Cortex of kidney (tissue), 1 donor: ENCODE results near the gene MAMLD1.

Experiments used
- DNase-seq: peaks from one replicate; lab custom pipeline; 2025; lab: John Stamatoyannopoulos, UW

The MAMLD1 gene

DNA sequence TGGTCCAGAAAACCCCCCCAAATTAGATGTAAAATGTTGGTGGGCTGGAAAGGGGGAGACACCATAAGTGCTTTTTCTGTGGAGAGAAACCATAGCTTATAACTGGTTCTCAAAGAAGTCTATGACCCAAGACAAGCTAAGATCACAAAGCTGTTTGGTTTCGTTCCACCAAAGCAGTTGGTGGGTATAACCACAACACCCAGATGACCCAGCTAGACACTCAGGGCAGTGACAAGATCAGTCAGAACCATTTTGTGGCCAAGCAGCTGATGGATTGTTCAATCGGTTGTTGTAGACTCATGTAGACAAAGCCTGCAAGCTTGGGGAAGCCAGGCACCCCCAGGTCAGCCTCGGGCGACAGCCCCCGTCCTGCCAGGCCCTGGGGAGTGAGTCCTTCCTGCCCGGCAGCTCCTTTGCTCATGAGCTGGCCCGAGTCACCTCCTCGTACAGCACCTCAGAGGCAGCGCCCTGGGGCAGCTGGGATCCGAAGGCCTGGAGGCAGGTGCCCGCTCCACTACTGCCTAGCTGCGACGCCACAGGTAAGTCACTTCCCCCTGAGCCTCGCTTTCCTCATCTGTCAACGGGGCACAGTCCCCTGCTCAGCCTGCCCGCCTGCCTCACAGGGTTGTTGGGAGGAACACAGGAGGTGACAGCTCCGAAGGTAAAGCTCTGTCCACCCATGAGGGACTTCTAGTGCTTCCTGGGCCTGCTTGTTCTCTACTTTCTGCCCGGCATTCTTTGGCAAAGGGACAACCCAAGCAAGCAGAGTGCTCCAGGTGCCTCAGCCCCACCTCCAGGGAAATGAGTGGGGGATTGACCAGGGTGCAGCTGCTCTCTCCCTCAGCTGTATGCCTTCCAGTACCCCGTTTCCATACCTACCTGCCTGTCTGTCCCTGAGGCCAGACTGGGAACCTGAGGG is 140.1 kb downstream of the MAMLD1 start:
- no peak for DNase-seq

DNA sequence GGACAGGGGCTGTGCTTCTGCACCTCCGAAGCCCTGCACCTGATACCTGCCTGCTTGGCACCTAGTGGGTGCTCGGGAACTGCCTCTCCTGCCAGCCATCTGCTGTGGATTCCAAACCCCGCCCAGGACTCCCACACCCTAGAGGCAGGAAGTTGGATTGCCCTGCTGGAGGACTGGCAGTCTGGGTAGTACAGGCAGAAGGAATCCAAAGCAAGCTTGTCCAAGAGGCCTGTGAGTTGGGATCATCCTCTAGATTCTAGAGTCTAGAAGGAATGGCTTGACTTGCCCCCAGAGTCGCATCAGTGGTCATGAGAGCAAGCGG is 140.7 kb downstream of the MAMLD1 start:
- DNase-seq = no peak

DNA sequence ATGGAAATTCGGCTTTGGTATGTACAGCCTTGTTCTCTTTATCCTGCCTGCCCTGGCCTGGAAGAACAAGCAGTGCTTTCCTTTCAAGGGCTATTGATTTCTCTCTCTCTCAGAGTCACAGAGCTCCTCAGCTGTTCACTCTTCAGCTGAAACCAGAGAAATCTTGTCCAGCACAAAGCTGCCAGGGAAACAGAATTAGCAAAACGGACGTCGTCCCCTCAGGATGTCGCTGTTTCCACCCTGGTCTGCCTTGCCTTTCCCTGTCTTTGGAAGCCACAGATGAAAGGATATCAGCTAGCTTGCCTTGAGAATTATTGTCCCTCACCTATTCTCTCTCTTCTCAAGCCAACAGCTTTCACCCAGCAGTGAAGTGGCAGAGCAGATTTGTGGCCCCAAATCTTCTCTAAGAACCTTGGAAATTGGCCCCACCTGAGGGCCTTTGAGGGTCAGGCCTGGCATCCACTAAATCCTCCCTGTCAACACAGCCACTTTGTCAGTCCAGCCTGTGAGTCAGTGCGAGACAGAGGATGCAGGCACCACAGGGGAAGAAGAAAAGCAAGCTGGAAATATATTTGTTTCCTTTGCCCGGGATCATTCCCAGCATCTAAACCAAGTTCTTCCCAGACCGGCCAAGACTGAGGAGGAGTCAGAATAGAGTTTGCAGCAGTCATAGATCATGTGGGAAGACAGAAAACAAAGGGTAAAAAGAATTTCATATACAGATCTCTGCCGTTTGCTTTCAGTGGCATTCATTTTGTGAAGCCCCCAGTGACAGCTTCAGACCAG is 141.5 kb downstream of the MAMLD1 start:
- no peak for DNase-seq

- no peak for DNase-seq
Measured at GRCh38 chrX:150506020-150506419, 142.9 kb downstream of the MAMLD1 start.

- DNase-seq = no peak
Measured at GRCh38 chrX:150506486-150506885, 143.4 kb downstream of the MAMLD1 start.

DNA sequence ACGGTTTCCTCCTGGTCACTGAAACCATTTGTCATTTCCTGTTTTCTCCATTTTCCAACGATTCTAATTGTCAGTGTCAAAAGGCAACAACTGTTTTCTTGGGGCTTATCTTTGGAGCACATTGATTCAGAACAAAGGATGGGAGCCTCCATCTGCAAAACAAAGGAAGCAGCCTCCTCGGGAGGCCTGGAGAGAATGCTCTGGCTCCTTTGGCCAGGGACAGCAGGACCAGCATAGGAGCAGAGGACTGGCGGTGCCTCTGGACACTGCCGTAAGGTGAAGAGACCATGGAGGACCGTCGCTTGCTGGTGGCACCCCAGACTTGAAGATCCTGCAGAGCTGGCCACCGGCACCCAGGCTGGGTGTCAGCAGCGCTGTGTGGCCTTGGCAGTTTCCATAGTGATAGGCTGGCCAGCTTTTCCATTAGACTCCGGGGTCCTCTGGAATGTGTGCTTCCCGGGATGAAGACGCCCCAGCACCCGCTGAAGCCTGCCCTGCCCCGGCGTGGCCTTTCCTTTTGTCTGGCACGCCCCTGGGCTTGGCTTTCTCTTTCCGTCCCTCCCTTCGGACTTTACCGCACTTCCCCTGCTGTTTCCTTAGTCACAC is 144.2 kb downstream of the MAMLD1 start:
- DNase-seq = no peak

DNA sequence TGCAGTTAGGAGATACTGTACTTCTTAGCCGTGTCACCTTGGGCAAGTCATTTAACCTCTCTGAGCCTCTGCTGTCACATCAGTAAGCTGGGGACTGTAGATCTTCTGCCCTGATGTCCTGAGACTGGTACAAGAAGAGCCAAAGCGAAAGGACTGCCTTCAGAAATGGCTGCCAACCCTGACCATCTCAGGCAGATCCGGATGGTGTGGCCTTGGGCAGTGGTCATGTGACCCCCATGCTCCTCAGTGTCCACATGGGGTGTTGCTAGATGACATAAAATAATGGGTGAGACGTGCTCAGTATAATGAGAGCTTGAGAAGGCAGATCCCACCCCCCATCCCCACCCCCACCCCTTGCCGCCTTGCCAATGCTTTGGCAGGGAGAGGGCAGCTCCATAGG is 144.9 kb downstream of the MAMLD1 start:
- DNase-seq = no peak

- no peak for DNase-seq
Measured at GRCh38 chrX:150508451-150509367, 145.6 kb downstream of the MAMLD1 start.

- DNase-seq = no peak
Measured at GRCh38 chrX:150509703-150510102, 146.6 kb downstream of the MAMLD1 start.

DNA sequence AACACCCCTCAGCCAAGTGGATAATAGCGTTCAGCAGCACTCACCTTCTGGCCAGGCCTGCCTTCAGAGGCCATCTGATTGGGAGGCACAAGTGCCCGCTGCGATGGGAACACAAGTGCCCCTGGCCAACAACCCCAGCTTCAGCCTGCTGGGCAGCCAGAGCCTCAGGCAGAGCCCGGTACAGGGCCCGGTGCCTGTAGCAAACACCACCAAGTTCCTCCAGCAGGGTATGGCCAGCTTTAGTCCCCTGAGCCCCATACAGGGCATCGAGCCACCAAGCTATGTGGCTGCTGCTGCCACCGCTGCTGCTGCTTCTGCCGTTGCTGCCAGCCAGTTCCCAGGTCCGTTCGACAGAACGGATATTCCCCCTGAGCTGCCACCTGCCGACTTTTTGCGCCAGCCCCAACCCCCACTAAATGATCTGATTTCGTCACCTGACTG is 149.4 kb downstream of the MAMLD1 start:
- no peak for DNase-seq

DNA sequence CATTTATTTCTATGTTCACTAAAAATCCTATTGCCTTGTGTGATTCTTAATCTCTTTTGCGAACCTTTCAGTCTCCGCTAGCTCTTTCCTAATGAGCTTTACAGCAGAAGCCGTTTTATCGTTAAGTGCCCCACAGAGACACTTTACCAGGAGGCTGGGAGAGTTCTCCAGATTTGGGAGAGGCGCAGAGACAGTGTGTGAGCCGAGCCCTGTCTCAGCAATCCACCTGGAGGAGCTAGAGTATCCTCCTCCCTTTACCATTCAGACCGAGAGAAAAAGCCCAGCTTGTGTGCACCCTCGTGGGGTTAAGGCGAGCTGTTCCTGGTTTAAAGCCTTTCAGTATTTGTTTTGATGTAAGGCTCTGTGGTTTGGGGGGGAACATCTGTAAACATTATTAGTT is 150.4 kb downstream of the MAMLD1 start:
- no peak for DNase-seq

DNA sequence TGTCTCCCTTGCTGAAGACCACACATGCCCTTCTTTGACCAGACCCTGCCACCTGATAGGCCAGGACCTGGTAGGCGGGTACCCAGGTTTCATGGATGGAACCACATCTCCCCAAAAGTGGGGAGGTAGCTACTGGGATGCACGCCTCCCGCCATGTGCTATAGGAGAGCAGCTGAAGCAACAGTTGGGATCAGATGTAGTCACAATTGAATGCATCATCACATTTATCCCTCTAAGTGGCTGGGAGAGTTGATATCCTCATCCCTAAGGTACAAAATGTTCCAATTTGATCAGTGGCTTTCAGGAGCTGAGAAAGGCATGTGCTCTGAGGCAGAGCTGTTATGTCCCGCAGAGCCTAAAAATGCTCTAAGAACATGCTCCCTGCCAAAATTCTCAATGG is 151.3 kb downstream of the MAMLD1 start:
- no peak for DNase-seq

GRCh38 chrX:150515801-150516200 is 152.7 kb downstream of the MAMLD1 start:
- DNase-seq = no peak

- no peak for DNase-seq
Measured at GRCh38 chrX:150517303-150517910, 154.3 kb downstream of the MAMLD1 start.

DNA sequence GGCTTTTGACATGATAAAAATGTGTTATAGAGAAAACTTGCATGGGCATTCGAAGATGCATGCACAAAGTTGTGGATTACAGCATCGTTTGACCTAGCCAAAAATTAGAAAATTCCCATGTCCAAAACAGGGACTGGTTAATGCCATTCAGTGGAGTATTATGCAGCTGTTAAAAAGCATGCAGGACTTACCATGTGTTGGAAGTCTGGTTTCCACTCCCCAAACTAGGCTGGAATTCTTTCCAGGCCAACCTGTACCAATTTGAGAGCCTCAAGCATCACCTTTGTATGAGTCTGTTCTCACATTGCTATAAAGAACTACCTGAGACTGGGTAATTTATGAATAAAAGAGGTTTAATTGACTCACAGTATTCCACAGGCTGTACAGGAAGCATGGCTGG is 159.4 kb downstream of the MAMLD1 start:
- DNase-seq = no peak

DNA sequence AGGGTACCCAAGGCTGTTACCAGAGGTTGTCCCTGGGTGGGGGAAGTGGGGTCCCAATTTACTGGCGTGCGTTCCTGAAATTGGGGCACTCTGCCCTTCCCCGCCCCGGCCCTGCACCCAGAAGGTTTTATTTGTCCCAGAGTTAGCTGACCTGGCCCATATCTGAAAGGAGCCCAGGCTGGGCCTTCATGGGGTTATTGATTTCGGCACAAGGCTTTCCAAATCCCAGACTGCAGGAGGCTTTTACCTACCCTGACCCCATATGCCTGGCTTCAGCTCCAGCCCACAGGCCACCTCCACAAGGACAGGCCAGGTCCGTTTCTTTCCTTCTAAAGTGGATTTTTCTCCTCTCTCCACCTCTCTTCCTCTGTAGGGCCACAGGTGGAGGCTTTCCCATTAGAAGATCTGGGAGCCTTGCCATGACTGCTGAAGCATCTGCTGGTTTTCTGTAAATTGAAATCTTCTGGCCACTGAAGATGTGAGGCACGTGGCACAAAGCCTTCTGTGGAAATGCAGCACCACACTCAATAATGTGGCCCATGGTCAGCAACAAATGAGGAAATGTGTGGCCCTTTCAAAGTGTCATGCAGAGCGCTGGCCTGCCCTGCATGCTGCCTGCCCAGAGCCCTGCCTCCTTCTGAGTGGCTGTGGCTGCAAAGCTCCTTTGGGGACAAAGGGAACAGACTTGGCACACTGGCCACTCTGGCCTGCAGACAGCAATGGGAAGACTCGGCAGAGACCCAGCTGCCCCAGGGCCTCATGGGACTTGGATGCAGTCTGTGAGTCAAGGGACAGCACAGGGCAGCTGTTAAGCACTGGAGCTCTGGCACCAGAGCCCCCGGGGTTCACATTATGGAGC is 162.2 kb downstream of the MAMLD1 start:
- no peak for DNase-seq

DNA sequence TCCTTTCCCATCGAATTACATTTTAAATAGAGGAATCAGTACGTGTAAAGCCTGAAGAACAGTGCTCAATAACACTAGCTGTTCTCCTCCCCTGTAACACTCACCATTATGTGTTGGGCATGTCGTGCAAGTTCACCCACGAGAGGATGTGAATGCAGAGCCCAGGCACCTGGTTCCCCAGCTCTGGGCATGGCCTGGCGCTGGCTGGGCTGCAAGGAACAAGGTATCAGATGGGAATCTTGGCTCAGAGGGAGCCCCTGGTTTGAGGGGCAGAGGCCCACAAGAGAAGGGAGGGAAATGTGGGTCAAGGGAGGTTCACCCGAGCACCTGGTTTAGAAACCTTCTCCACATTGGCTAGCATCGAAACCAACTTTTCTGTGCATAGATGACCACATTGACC is 163.6 kb downstream of the MAMLD1 start:
- no peak for DNase-seq

- DNase-seq = no peak
Measured at GRCh38 chrX:150527108-150527507, 164.0 kb downstream of the MAMLD1 start.

DNA sequence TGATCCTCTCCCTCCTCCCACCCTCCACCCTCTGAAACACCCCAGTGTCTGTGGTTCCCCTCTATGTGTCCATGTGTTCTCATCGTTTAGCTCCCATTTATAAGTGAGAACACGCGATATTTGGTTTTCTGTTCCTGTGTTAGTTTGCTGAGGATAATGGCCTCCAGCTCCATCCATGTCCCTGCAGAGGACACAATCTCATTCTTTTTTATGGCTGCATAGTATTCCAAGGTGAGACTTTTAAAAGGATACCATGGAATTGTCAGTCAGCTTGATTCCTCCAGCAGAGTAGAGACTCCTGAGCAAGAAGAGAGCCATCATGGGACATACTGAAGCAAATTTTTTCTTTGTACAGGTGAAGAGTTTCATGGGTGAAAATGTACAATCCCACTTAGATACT is 166.5 kb downstream of the MAMLD1 start:
- no peak for DNase-seq

- no peak for DNase-seq
Measured at GRCh38 chrX:150530821-150531220, 167.7 kb downstream of the MAMLD1 start.
